ENCODE data around the gene TUBA4A.

Gene TUBA4A

DNA sequence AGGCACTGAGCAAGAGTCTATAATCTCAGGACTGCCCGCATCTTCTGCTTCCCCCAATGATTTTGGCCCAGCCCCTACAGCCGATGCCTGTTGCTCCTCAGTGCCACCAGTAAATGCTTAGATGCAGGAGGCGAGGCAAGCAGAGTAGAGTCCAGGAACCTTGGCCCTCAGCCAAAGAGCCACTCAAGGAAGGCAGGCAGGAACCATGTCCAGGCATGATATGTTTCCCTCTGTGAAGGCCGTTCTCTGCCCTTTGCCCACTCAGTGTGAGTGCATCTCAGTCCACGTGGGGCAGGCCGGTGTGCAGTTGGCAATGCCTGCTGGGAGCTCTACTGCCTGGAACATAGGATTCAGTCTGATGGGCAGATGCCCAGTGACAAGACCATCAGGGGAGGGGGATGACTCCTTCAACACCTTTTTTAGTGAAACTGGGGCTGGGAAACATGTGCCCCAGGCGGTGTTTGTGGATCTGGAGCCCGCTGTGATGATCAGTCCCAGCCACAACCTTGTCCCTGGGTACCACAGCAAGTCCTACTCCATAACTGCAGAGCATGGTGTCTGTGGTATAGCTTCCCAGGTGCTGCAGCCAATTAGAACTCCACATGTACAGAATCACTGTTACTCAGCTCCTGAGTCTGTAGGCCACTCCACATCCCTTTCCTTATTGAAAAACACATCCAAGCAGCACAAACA is 15.8 kb upstream of the TUBA4A start:
- TF ChIP-seq SCRT2 (tag by site-specific recombination; IDR thresholded peaks at IDR 0.05), result peak; percentile 86
- no peak for TF ChIP-seq MZF1 (tag by site-specific recombination; IDR thresholded peaks at IDR 0.05; ENCODE audit: borderline replicate concordance)
- 0 out of 2 replicates have a peak, but pooled peaks have one; percentile 19 for TF ChIP-seq ZNF76 (tag by site-specific recombination; IDR thresholded peaks at IDR 0.05; ENCODE audit: borderline replicate concordance, low read depth)
- no peak for TF ChIP-seq ZNF423 (tag by site-specific recombination; IDR thresholded peaks at IDR 0.05)
- 0 out of 2 replicates have a peak, but pooled peaks have one; percentile 20 for TF ChIP-seq ZBTB48 (tag by site-specific recombination; IDR thresholded peaks at IDR 0.05)
- TF ChIP-seq ZBTB17 (tag by site-specific recombination; IDR thresholded peaks at IDR 0.05), result peak; percentile 77
- TF ChIP-seq SCRT1 (tag by site-specific recombination; IDR thresholded peaks at IDR 0.05; ENCODE audit: borderline replicate concordance), result peak; percentile 43; the same call in 1 of the 2 replicates
- TF ChIP-seq ZNF302 (tag by site-specific recombination; IDR thresholded peaks at IDR 0.05; ENCODE audit: low read depth), result no peak
- TF ChIP-seq ZFHX2 (tag by site-specific recombination; conservative IDR thresholded peaks at IDR 0.05), result no peak
- TF ChIP-seq ZNF664 (tag by site-specific recombination; IDR thresholded peaks at IDR 0.05), result no peak
- no peak for TF ChIP-seq HOXD13 (CRISPR knock-in tag; IDR thresholded peaks at IDR 0.05; ENCODE audit: borderline replicate concordance)
- TF ChIP-seq, protein P1, sequence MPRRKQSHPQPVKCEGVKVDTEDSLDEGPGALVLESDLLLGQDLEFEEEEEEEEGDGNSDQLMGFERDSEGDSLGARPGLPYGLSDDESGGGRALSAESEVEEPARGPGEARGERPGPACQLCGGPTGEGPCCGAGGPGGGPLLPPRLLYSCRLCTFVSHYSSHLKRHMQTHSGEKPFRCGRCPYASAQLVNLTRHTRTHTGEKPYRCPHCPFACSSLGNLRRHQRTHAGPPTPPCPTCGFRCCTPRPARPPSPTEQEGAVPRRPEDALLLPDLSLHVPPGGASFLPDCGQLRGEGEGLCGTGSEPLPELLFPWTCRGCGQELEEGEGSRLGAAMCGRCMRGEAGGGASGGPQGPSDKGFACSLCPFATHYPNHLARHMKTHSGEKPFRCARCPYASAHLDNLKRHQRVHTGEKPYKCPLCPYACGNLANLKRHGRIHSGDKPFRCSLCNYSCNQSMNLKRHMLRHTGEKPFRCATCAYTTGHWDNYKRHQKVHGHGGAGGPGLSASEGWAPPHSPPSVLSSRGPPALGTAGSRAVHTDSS (tag by site-specific recombination; IDR thresholded peaks at IDR 0.05), result no peak
- no peak for TF ChIP-seq OSR2 (tag by site-specific recombination; IDR thresholded peaks at IDR 0.05)
- peak; percentile 80 for TF ChIP-seq ZIC2 (tag by site-specific recombination; IDR thresholded peaks at IDR 0.05)
- TF ChIP-seq, protein P2, sequence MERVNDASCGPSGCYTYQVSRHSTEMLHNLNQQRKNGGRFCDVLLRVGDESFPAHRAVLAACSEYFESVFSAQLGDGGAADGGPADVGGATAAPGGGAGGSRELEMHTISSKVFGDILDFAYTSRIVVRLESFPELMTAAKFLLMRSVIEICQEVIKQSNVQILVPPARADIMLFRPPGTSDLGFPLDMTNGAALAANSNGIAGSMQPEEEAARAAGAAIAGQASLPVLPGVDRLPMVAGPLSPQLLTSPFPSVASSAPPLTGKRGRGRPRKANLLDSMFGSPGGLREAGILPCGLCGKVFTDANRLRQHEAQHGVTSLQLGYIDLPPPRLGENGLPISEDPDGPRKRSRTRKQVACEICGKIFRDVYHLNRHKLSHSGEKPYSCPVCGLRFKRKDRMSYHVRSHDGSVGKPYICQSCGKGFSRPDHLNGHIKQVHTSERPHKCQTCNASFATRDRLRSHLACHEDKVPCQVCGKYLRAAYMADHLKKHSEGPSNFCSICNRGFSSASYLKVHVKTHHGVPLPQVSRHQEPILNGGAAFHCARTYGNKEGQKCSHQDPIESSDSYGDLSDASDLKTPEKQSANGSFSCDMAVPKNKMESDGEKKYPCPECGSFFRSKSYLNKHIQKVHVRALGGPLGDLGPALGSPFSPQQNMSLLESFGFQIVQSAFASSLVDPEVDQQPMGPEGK (tag by site-specific recombination; IDR thresholded peaks at IDR 0.05), result no peak
- no peak for TF ChIP-seq SP2 (tag by site-specific recombination; IDR thresholded peaks at IDR 0.05)
- no peaks in the 10 kb centered on the region for H3K9me3 ChIP-seq (ENCODE audit: control insufficient read depth, insufficient read depth, low read depth, low read length)
- H3K36me3 ChIP-seq (ENCODE audit: control insufficient read depth in 2 of 2, insufficient read depth in 1 of 2, low read length in 2 of 2), result no peaks in the 10 kb centered on the region
- POLR2A ChIA-PET, result interaction anchor here (0.8 kb wide), 1 partner anchor 24 kb away, joined by 3 read pairs; the partner anchor contains the start of genes GLB1L and STK16
- no peaks in the 10 kb centered on the region for H3K4me1 ChIP-seq (ENCODE audit: control insufficient read depth, insufficient read depth, low read length)
- no peak overlapping the region for H3K27ac ChIP-seq (ENCODE audit: extremely low read depth, low read depth, low read length)
- CTCF ChIA-PET, result interaction anchor here (0.8 to 1.4 kb wide), 2 partner anchors 8 to 25 kb away, joined by 6 to 7 read pairs; no protein-coding TSS in a partner anchor
- no peak overlapping the region for H3K4me3 ChIP-seq (ENCODE audit: low read depth, low read length)

DNA sequence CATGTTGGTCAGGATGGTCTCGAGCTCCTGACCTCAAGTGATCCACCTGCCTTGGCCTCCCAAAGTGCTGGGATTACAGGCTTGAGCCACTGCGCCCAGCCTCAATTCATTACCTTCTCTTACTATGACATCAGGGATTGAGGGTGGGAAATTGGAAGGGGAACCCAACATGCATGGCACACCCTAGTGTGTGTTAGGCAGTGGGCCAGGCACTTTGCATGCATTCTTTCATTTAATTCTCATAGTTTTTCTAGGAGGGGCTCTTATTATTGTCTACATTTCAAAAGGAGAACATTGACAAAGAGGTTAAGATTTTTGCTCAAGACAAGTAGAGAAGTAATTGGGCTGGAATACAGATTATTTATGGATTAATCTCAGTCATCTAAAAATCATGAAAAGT is 14.6 kb upstream of the TUBA4A start:
- POLR2A ChIA-PET, result no interaction called here
- TF ChIP-seq ZNF426 (tag by site-specific recombination; IDR thresholded peaks at IDR 0.05) (no peak), ZNF169 (tag by site-specific recombination; IDR thresholded peaks at IDR 0.05) (no peak), ZNF626 (tag by site-specific recombination; IDR thresholded peaks at IDR 0.05) (no peak), ZNF311 (tag by site-specific recombination; IDR thresholded peaks at IDR 0.05; ENCODE audit: borderline replicate concordance) (no peak)
- TF ChIP-seq, protein P3, sequence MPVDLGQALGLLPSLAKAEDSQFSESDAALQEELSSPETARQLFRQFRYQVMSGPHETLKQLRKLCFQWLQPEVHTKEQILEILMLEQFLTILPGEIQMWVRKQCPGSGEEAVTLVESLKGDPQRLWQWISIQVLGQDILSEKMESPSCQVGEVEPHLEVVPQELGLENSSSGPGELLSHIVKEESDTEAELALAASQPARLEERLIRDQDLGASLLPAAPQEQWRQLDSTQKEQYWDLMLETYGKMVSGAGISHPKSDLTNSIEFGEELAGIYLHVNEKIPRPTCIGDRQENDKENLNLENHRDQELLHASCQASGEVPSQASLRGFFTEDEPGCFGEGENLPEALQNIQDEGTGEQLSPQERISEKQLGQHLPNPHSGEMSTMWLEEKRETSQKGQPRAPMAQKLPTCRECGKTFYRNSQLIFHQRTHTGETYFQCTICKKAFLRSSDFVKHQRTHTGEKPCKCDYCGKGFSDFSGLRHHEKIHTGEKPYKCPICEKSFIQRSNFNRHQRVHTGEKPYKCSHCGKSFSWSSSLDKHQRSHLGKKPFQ (tag by site-specific recombination; IDR thresholded peaks at IDR 0.05), result no peak
- TF ChIP-seq, protein P4, sequence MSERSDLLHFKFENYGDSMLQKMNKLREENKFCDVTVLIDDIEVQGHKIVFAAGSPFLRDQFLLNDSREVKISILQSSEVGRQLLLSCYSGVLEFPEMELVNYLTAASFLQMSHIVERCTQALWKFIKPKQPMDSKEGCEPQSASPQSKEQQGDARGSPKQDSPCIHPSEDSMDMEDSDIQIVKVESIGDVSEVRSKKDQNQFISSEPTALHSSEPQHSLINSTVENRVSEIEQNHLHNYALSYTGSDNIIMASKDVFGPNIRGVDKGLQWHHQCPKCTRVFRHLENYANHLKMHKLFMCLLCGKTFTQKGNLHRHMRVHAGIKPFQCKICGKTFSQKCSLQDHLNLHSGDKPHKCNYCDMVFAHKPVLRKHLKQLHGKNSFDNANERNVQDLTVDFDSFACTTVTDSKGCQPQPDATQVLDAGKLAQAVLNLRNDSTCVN (tag by site-specific recombination; optimal IDR thresholded peaks at IDR 0.05), result no peak
- TF ChIP-seq, protein P5, sequence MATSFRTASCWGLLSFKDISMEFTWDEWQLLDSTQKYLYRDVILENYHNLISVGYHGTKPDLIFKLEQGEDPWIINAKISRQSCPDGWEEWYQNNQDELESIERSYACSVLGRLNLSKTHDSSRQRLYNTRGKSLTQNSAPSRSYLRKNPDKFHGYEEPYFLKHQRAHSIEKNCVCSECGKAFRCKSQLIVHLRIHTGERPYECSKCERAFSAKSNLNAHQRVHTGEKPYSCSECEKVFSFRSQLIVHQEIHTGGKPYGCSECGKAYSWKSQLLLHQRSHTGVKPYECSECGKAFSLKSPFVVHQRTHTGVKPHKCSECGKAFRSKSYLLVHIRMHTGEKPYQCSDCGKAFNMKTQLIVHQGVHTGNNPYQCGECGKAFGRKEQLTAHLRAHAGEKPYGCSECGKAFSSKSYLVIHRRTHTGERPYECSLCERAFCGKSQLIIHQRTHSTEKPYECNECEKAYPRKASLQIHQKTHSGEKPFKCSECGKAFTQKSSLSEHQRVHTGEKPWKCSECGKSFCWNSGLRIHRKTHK (tag by site-specific recombination; IDR thresholded peaks at IDR 0.05), result no peak

More for the DNA sequence above, 14.6 kb upstream of the TUBA4A start:
- Histone ChIP-seq H3K9me3 (ENCODE audit: control insufficient read depth, insufficient read depth, low read depth, low read length) (no peaks in the 10 kb centered on the region), H3K4me1 (ENCODE audit: control insufficient read depth, insufficient read depth, low read length) (no peaks in the 10 kb centered on the region), H3K36me3 (ENCODE audit: control insufficient read depth in 2 of 2, insufficient read depth in 1 of 2, low read length in 2 of 2) (no peaks in the 10 kb centered on the region), H3K4me3 (ENCODE audit: low read depth, low read length) (no peak overlapping the region), H3K27ac (ENCODE audit: extremely low read depth, low read depth, low read length) (no peak overlapping the region)
- CTCF ChIA-PET, result interaction anchor here (4.9 kb wide), 1 partner anchor 8 kb away, joined by 34 read pairs; no protein-coding TSS in a partner anchor
